GM19467 (cell line): ENCODE measurements around the gene C2orf74.
"Not testable (repeated sequence)": the region's sequence is repeated elsewhere in the genome, so short reads cannot be mapped to it uniquely, and the experiment has no call there.

ENCODE experiments used
- ATAC-seq: cut with Tn5 transposase; IDR thresholded peaks from one replicate; pipeline ENCODE4 v1.9.1; 2021; ENCODE audit warnings: mild to moderate bottlenecking, moderate library complexity; ENCODE audit not compliant: unreplicated experiment

The C2orf74 gene

DNA sequence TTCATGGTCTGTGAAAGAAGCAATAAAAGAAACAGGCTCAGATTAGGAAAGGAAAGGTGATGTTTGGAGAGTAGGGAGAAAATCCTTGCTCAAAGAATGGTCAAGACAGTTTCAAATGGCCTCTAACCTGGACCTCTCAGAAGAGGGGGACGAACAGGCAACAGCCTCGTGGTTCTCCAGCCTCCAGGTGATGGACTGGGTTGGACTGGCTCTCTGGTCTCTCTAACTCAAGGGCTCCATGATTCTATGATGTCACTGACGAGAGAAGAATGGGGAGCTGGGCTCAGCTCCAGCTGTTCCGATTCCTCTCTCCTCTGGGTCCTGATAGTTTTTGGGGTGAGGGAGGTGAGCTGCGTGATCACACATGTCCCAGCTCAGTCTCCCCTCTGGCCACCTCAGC is at the start of gene C2orf74:
Gene C2orf74, plus strand, starts transcription at position 301 of the 400 bp plus-strand sequence. CDS start 327 bp downstream, outside the sequence.
- no peak for ATAC-seq

DNA sequence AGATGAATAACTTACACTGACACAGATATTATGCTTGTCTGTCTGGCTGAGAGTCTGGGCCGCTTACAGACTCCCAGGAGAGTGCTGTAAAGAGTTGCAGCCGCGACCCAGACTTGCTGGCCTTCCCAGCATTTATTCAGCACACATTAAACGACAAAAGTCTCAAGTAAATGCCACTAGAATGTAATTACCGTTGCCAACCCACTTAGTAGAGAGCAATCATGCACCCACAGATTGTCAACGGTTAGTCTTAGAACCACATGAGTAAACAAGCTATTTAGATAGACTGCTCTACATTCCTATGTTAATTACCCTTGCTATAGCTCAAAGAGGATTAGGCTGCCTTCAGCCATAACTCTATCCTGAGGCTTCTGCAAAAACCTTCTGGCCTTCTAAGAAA is 47.8 kb upstream of the C2orf74 start:
- ATAC-seq: no peak

DNA sequence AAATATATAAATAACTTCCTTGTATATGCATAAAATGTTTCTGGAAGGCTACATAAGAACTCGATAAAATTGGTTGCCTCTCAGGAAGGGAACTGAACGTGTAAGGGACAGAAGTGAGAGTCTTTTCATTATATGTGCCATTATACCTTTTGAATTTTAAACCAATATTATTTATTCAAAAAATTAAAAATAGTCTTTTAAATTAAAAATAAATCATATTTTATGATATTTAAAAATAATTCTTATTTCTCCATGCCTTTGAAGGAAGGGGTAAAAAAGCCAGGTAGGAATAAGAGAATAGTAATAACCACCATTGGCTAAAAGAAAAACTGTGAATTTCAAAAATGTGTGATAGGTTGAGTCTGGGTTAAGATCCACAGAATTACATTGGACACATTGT is 45.7 kb upstream of the C2orf74 start:
- ATAC-seq: no peak

DNA sequence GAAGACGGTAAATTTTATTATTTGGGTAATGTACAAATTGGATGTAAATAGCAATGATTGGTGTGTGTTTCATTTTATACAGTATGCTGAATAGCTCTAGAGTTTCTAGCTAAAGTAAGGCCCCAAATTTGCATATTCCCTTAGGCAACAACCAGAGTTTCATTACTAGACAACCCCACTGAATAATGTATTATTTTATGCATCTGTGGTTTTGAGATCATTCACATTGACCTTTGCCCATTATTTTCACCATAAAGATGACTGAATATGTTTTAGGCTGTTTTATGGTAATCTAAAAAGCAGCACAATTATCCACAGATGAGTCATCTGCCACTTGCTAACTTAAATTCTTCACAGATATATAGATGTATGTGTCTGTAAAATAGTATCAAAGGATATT is 44.5 kb upstream of the C2orf74 start:
- ATAC-seq: no peak

DNA sequence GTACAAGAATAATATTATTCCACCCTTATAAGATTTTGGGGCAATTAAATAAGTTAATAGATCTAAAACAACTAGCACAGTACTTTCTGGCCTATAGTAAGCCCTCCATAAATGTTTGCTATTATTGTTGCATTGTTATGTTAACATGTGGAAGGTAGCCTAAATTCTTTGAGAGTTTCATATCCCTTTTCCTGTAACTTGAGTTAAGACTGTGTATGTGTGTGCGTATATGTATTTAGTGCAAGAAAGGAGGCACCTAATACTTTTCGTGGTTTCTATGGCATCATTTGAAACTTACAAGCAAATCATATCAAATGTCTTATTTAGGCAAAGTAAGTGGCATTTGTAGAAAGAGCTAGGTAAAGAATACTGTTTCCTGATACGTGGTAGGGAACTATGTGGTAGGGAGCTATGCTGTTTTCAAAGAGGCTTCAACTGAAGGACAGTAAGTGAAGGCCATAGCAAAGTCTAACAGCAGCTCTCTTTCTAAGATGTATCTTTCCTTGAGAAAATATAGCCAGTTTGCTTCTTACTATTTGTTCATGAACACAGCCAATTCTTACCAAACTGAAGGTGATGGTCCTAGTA is 36.8 kb upstream of the C2orf74 start:
- ATAC-seq: no peak

DNA sequence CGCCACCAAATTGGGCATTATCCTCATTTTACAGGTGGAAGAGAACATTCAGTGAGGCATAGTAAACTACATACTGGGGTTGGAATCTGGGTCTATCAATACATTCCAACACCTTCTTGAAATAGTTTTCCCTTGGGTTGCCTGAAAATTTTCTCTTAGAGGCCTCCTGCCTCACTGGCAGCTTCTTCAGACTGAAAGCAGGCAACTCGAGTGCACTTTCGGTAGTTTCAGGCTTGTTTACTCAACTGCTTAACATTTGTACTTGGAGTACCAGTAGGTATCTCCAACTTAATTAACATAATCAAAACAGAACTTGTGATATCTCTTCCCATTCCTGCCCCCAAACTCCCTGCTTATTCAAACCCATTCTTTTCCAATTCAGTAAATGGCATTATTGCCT is 36.2 kb upstream of the C2orf74 start:
- no peak for ATAC-seq

DNA sequence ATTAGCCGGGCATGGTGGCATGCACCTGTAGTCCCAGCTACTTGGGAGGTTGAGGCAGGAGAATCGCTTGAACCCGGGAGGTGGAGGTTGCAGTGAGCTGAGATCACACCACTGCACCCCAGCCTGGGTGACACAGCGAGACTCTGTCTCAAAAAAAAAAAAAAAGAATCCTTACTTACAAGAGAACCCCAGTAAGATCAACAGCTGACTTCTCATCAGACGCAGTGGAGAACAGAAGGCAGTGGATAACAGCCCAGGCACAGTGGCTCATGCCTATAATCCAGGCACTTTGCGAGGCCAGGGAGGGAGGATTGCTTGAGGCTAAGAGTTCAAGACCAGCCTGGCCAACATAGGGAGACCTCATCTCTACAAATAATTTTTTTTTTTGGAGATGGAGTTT is 33.9 kb upstream of the C2orf74 start:
- ATAC-seq: not testable (repeated sequence)

DNA sequence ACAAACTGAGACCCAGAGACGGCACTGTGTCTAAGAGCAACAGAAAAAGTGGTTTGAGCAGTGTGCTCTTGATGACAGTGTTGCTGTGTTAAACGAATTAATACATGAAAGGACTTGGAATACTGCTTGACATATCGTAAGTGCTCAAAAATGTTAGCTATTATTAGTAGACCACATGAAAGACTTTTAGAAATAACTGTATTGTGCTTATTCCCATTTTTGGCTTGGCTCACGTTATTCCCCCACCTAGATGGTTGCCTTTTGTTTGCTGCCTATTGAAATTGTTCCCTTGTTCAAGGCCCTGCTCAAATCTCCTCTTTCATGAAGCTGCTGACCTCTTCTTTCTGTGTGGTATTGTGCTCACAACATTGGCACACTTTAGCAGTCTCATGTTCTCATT is 27.8 kb upstream of the C2orf74 start:
- ATAC-seq: no peak

DNA sequence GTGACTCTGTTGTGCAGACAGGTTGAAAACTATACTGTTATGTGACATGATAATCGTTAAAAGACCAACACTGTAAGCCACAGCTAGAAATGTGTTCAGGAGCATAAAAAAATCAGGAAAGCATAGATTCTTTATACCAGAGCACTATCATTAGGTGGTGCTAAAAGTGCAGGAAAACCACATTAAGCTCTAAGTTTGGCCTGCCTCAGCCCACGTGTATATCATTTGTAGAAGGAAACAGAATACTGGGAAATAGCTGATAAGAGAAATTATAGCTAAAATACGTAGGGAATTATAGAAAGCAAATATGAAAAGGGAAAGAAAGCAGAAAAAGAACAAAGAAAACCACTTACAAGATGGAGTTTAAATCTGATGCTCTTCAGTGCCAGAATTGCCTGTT is 26.5 kb upstream of the C2orf74 start:
- ATAC-seq: no peak

DNA sequence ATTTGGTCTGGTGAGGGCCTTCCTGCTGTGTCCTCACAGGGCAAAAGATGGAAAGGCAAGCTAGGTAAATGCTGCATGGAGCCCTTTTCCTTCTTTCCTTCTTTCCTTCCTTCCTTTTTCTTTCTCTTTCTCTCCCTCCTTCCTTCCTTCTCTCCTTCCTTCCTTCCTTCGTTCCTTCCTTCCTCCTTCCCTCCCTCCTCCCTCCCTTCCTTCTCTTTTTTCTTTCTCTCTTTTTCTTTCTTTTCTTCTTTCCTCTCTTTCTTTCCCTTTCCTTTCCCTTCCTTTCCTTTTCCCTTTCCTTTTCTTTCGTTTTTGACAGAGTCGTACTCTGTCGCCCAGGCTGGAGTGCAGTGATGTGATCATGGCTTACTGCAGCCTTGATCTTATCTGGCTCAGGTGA is 23.1 kb upstream of the C2orf74 start:
- ATAC-seq: no peak

DNA sequence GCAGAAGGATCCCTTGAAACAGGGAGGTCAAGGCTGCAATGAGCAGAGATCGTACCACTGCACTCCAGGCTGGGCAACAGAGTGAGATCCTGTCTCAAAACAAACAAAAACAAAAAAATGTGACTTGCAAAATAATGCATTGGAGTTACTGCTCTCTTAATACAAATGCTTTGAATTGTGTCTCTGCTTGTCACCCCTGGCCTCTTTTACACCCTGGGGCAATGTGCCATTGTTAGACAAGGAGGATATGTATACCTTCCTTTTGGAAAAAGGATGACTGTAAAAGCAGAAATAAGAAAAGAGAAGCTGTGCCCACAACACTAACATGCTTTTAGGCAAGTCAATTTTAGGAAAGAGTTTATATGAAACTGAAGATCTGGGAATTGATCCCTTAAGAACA is 20.8 kb upstream of the C2orf74 start:
- no peak for ATAC-seq

DNA sequence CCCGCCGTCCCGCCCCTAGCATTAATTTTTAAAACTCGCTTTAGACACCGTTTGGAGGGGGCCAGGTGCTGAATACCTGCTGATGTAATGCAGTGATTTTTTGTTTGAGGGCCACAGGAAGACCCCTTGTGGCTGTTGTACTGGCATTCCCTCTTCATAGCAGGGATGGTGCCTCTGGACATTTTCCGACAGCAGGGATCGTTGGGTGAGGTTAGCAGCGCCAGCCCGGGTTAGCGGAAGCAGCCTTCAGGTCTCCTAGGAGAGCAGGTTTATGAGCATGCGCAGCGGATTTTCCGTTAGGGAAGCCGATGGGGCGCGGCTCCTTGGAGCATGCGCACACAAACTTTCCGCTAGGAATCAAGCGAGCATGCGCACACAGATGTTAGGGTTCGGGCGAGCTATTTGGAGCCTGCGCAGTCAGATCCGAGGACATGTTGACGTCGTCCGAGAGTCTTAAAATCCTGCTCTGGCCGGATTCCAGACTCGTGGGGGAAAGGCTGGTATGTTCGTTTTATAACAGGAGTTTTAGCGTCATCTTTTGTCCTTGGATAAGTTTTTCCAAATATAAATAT is 17.2 kb upstream of the C2orf74 start:
- peak; percentile 87 for ATAC-seq

DNA sequence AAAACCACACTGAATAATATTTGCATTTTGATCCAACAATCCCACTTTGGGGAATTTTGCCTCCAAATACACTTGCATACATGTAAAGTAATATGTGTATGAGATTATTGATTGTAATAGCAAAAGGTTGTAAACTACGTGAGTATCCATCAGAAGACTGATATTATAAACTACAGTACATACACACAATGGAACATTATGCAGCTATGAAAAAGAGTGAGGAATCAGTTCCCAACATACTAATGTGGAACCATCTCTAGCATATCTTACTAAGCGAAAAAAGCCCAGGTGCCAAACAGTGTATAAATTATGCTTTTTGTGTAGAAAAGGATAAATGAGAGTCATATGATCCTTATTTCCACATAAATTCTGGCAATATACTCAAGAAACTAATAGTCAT is 16.0 kb upstream of the C2orf74 start:
- no peak for ATAC-seq

DNA sequence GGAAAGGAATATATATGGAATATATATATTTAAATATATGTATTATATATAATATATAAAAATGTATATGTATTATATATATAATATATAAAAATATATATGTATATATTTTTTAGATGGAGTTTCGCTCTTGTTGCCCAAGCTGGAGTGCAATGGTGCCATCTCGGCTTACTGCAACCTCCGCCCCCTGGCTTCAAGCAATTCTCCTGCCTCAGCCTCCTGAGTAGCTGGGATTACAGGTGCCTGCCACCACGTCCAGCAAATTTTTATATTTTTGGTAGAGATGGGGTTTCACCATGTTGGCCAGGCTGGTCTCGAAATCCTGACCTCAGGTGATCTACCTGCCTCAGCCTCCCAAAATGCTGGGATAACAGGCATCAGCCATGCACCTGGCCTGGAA is 13.9 kb upstream of the C2orf74 start:
- not testable (repeated sequence) for ATAC-seq

DNA sequence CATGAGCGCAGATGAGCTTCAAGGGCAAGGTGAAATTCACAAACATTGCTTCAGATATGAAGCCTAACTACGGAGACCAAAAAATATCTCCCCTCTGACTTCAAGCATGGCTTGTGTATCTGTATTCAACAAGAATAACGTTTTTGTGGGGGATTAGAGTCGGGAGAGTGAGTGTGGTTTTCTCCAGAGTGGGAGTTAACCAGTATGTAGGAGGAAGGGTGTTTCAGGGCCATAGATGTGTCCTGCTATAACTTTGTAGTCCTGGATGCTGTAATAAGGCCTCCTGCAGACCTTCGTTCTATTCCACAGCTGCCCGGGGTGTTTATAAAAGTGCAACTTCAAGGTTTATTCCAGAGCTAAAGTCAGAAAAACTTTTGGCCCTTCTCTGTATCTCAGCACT is 12.9 kb upstream of the C2orf74 start:
- no peak for ATAC-seq

DNA sequence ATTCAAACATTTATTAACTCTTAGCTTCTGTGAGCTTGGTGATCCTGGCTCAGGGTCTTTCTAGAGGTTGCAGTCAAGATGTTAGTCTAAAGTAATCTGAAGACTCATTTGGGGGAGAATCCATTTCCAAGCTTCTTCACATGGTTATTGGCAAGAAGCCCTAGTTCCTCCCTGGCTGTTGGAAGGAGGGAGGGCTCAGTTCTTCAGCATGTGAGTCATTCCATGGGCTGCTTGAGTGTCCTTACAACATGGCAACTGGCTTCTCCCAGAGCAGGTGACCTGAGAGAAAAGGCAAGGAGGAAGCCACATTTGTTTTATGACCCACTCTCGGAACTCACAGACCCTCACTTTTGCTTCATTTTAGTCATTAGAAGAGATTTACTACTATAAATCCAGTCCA is 10.6 kb upstream of the C2orf74 start:
- ATAC-seq: no peak

DNA sequence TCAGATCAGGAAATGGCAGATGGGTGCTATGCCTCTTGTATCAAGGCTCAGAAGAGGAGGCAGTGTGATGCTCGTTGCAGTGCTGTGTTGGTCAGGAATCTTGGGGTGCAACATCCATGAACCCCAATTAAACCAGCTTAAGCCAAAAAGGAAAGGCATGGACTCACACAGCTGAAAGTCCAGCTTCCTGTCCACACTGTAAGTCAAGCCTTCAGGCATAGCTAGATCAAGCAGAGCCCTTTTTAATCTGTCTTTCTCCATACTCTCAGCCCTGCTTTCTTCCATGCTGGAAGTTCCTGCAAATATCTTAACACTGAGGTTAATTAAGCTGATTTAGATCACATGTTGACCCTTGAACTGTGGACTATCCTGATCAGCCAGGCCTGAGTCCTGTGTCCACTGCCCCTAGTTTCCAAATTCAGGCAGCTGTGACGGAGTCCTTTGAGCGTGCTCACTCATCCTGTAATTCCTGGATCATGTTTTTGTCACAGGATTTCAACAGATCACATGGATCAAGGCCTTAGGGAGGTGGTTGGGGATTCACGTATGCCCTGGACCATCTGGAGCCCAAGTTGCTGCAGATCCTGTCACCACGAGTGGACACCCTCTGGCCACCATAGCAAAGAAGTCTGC is 4.5 kb upstream of the C2orf74 start:
- ATAC-seq: no peak

DNA sequence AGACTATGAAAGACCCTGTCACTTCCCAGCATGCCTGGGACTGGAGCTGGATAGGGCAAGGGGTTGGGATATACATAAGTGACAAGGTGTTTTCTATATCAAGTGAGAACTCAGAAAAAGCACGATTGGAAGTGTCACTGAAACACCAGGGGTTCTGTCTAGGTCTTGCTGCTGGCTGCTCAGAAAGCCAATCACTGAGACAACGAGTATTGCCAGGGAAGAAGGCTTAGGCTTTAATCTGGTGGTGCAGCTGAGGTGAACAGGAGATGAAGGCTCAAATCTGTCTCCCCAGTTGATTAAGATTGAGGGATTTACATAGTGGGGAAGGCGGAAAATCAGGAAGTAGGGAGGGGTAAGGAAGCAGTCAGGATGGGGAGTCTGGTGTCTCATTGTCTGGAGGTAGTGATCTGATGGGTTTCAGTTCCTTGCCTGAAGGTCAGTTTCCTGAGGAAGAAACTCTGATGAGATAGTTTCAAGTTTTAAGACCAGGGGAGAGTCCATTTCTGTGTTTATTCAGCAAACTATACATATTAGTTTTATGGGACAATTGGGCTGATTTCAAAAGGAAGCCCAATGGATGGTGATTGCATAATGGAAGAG is 3.5 kb upstream of the C2orf74 start:
- no peak for ATAC-seq

DNA sequence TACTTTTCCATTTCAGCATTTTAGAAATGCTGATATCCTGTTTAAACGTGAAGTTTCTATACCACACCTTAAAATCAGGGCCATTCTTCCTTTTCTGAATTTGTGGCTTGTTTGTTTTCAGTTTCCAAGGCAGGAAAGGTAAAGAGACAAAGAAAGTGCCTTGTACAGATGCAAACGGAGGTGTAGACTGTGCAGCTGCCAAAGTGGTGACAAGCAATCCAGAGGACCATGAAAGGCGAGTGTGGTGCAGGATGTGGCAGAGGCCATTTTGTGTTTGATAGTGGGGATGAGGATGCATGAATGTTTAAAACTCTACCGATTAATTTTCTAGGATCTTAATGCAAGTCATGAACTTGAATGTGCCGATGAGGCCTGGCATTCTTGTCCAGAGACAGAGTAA is 733 bp downstream of the C2orf74 start:
- ATAC-seq: no peak

DNA sequence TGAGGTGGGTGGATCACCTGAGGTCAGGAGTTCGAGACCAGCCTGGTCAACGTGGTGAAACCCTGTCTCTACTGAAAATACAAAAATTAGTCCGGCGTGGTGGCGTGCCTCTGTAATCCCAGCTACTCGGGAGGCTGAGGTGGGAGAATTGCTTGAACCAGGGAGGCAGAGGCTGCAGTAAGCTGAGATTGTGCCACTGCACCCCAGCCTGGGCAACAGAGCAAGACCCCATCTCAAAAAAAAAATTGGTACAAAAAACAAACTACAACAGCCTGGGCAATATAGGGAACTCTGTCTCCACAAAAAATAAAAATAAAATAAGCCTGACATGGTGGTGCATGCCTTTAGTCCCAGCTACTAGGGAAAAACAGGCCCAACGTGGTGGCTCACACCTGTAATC is 3.1 kb downstream of the C2orf74 start:
- ATAC-seq: not testable (repeated sequence)

DNA sequence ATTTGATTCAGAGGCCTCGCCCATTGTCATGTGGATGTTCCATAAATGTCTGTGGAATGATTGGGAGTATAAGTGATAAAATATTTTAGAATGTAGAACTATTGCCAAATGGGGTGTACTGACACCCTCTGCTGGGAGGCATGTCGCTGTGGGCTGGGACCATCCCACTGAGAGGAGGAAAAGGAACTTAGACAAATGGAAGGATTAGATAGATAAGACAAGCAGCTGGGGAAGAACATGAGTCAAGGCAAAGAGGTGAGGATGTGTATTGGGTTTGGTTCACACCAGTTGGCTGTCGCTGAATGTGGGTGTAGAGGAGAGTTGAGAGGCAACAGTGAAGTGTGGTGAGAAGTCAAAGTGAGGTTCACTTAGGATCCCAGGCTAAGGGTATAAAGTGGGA is 4.0 kb downstream of the C2orf74 start:
- no peak for ATAC-seq

DNA sequence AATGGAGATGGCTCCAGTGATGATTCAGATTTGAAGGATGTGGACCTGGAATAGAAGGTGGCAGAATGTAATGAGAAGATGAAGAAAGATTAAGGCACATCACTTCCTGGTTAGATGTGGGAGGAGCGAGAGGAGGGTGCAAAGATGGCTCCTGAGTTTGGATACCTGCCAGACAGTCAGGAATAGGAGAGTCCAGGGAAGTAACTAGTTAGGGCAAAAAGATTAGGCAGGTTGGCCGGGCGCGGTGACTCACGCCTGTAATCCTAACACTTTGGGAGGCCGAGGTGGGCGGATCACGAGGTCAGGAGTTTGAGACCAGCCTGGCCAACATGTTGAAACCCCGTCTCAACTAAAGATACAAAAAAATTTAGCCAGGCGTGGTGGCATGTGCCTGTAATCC is 5.6 kb downstream of the C2orf74 start:
- no peak for ATAC-seq
